Measurements from ENCODE around the gene GABARAP.
A peak's percentile ranks its signal among the peaks of the same experiment; 100 is the strongest.

Gene GABARAP

DNA sequence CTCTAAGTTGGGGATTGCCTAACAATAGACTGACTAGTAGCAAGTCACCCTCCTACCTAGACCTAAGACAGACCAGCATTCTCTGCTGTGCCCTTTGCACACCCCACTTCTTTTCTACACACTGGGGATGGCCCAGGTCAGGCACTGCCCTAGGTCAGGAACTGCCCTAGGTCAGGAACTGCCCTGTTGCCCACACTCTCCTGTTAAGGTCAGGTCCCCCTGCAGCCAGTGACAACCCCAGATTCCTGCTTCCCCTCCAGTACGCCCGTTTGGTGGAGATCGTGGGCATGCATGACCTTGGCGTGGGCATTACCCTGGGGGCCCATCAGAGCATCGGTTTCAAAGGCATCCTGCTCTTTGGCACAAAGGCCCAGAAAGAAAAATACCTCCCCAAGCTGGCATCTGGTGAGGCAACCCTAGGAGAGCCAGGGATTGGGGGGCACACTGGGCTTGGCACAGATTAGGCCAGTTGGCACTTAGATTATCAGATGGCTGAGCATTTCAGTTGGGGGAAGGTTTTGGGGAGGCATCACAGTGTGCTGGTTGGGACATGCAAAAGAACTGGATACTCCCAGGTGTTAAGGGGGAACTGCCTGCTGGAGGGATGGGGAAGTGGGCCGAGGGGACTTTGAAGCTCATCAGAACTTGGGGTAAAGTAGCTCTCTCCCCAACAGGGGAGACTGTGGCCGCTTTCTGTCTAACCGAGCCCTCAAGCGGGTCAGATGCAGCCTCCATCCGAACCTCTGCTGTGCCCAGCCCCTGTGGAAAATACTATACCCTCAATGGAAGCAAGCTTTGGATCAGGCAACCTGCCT, 20.8 kb downstream of the GABARAP start:
- no peak for DNase-seq

- peak; percentile 67 to 71 for DNase-seq
These were observed 21.5 kb downstream of the GABARAP start for GRCh38 chr17:7220593-7221277.

GRCh38 chr17:7219812-7220592, 22.2 kb downstream of the GABARAP start, which contains the start of the genes ACADVL and DLG4:
Gene ACADVL, plus strand, starts transcription at chr17:7219938. Its CDS starts 47 bp downstream, at chr17:7219985.
Gene DLG4, minus strand, starts transcription at chr17:7219836.
- peak; percentile 74 to 81 for DNase-seq

DNA sequence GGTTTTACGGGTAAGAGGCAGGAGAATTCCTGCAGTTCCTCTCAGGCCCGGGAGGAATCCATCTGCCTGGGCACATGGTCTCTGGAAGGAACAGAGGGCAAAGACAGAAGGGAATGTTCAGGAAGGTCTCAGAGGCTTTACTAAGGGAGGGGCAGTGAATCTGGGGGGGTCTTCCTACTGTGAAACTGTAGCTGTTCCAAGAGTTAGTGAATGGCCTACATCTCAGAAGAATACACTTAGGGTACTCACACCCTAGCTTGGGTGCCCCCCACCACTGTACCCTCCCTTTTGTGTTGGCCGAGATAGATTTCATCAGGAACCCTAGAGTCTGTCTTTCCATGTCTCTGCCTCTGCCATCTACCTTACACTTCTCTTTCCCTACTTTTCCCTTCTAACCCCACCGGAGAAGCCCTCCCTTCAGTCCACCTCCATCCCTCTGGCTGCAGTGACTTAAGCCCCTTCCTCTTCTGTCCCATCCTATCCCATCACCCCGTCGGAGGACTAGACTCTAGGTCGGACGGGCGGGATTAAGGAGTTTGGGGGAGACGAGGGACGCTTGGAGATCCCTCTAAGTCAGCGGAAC, 22.9 kb downstream of the GABARAP start:
- DNase-seq = no peak

DNA sequence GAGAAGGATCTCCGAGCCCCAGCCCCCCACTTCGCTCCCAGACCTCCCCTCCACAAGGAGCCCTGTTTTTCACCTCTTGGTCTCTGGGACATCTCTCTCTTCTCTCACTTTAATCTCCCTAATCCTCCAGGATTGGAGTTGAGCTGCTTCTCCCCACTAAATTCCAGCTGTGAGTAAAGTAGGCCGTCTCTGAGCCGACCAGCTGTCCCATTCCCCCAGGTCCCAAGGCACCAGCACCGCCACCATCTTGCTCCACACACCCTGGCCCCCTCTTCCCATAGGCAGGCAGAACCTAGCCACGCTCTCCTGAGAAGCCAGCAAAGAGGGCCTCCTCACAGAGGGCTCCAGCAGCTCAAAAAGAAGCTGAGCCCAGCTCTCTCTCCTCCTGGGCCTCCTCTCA, 23.5 kb downstream of the GABARAP start:
- no peak for DNase-seq

GRCh38 chr17:7218166-7218565, 24.1 kb downstream of the GABARAP start:
- no peak for DNase-seq

- no peak for DNase-seq
These were observed 24.9 kb downstream of the GABARAP start for GRCh38 chr17:7217113-7217987.

GRCh38 chr17:7216242-7217112, 25.8 kb downstream of the GABARAP start:
- no peak for DNase-seq

DNA sequence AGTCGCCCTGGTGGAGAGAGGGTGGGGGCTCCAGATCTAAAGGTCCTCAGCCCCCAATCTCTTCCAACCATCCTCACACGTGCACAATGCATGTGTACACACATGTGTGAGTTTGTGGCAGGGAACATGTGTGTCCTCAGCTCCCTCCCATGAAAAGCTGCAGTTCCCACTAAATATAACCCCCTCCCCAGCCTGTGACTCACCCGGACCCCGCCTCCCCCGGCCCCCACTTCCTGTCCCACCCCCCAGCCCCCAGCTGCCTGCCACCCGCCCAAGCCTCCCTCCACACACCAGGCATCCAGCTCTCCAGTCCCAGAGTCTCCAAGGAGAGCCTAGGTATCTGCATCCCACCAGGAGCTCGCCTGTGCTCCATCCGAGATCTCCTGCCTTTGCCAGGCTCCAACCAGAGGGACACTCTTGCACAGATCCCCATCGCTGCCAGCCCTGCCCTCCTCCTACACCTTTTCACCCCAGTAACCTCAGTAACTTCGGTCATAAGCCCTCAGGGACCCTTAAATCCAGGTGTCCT, 26.5 kb downstream of the GABARAP start:
- no peak for DNase-seq

GRCh38 chr17:7215136-7215638, 27.1 kb downstream of the GABARAP start:
- DNase-seq = no peak

GRCh38 chr17:7214300-7215135, 27.7 kb downstream of the GABARAP start:
- peak; percentile 99 for DNase-seq

DNA sequence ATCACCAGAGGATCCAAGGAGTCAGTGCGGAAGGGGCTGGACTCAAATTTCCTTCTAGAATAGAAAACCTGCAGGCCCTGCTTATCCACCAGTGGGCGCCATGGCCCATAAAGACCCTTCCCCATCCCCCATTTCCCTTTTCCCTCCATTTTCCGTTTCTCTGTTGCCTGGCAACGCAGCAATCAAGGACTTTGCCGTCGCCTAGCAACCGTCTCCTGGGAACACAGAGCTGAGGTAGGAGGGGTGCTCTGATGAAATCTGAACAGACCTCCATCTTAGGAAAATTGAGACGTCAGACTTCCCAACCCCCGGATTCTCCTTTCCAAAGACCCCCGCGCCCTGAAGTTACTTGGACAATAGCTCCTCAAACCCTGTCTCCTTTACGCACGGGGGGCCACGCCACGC, 28.4 kb downstream of the GABARAP start:
- peak; percentile 88 to 89 for DNase-seq

GRCh38 chr17:7211491-7212273, 30.6 kb downstream of the GABARAP start:
- no peak for DNase-seq

- DNase-seq = no peak
These were observed 33.3 kb downstream of the GABARAP start for GRCh38 chr17:7208754-7209460.

DNA sequence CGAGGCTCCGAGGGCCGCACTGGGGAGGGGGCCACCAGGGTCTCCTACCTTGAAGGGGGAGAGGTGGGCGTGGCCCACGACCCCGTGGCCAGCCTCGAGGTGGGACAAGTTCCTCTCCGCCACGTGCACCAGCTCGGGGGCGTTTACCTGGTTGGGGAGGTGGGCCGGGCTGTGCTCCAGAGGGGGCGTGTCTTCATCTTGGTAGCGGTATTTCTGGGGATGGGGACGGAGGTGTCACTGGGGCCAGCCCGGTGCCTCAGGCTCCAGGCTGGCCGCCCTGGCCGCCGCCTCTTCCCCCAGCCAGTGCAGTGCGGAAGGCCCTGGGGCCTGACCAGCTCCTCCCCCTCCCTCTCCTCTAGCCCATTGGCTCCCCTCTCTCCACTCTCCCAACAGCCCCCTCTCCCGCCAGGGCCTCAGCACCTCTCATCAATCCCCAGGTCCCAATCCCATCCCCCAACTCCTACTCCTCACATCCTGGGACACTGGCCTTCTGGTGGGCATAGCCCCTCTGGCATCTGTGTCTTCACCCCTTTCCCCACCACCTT, 34.1 kb downstream of the GABARAP start:
- DNase-seq = no peak

- no peak for DNase-seq
These were observed 34.9 kb downstream of the GABARAP start for GRCh38 chr17:7207120-7208001.

GRCh38 chr17:7205561-7205960, 36.7 kb downstream of the GABARAP start:
- DNase-seq = no peak
